Peyer's patch (tissue), 4 donors: ENCODE results near the gene C12orf57.

Experiments
- CTCF ChIP-seq, 6 experiments: fragments of 450-650 bp in 4 of 6; fragments of 200-600 bp in 2 of 6; sonication (generic) in 1 of 6; IDR thresholded peaks; one replicate each; pipeline ENCODE4 v1.5.1; 2017 to 2019; ENCODE audit warnings: antibody characterized with exemption in 6 of 6, mild to moderate bottlenecking in 3 of 6, moderate library complexity in 1 of 6
- POLR2A ChIP-seq, 2 donors: fragments of 450-650 bp; IDR thresholded peaks; one replicate each; pipeline ENCODE4 v1.5.1; 2017; ENCODE audit warnings: antibody characterized with exemption in 2 of 2, mild to moderate bottlenecking in 2 of 2, moderate library complexity in 2 of 2

GRCh38 chr12:6921539-6921938, 22.3 kb upstream of the C12orf57 start:
- TF ChIP-seq CTCF (IDR thresholded peaks at IDR 0.05), result no peak
- no peak for TF ChIP-seq POLR2A (IDR thresholded peaks at IDR 0.05)
